Fibroblast of the aortic adventitia (primary cell): ENCODE measurements around the gene DOCK2. TPM values are rescaled to one million over a fixed set of nuclear protein-coding genes. Genes with fewer than 3 reads are reported as not detected.
A peak's percentile ranks its signal among the peaks of the same experiment; 100 is the strongest.

Experiments
- DNase-seq: peaks from one replicate; pipeline ENCODE4 v3.0.0-alpha.2; 2010; ENCODE audit warnings: low read depth
- H3K4me3 ChIP-seq: 2 replicates; pipeline ENCODE4 v1.5.1; 2011; ENCODE audit warnings: low read depth, mild to moderate bottlenecking, control low read depth, low read length, moderate library complexity
- CTCF ChIP-seq: IDR thresholded peaks from 2 replicates; pipeline ENCODE4 v1.5.1; 2011; ENCODE audit warnings: mild to moderate bottlenecking, low read length, control low read depth, inconsistent platforms; ENCODE audit not compliant: insufficient read depth
- total RNA-seq: library from RNA; depleted of rRNA; stranded (reverse); fragments of >200 nt; gene quantifications from 2 replicates; pipeline ENCODE4 v1.2.3, GENCODE V29; 2012; ENCODE audit warnings: low replicate concordance

Gene DOCK2
- total RNA-seq, 1 donor: 4.6 TPM

DNA sequence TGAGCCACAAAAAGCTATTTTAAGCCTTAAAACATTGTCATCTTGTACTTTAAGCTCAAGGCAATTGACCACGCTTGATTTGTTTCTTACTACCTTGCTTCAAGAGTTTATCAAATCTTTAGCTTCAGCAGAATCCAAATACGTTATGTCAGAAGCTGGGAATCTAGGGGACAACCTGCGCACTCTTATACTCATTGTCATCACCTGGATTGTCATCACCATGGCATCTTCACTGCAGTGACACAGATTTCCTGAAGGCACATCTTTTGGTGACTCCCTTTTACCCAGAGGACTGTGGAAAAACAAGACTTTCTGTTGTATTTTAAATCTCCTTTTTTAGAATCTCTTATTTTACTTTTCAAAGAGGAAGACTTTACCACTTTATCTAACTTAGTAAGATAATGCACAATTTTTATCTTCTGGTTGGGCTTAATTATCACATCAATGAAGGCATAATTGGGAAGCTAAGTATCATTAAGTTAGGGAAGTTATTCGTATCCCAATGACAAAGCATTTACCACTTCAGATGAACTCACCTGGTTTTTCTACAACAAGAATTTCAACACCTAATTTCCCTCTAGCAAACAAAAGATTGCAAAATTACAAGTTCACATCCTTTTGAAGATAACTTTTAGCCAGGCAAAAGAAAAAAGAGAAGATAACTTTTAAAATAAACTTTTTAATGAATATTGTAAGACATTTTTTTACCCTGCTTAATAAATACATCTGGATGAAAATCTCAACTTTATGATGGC, 162.0 kb downstream of the DOCK2 start:
- no peak for TF ChIP-seq CTCF
- no peak for DNase-seq
- no peak overlapping the region for H3K4me3 ChIP-seq

DNA sequence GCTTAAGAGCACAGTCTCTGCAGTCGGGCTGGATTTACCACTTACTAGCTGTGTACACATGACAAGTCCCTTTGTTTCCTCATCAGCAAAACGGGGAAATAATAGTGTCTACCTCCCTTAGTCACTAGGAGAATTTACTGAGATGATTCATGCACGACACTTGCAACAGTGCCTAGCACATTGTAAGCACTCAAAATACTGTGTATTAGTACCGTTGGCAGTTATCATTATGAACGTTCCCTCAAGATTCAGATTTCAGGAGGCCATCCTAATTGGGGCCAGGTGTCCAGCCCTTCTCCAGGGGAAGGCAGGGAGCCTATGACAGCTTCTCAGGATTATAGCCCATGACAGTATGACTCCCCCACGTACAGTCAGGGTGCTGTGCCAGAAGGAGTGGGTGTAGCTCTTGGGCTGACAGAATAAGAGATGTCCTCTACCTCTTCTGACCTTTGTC, 164.3 kb downstream of the DOCK2 start:
- no peak overlapping the region for H3K4me3 ChIP-seq
- no peak for TF ChIP-seq CTCF
- DNase-seq: peak; percentile 68

GRCh38 chr5:169801781-169802180, 164.7 kb downstream of the DOCK2 start:
- no peak for TF ChIP-seq CTCF
- H3K4me3 ChIP-seq: no peak overlapping the region
- peak; percentile 37 for DNase-seq

DNA sequence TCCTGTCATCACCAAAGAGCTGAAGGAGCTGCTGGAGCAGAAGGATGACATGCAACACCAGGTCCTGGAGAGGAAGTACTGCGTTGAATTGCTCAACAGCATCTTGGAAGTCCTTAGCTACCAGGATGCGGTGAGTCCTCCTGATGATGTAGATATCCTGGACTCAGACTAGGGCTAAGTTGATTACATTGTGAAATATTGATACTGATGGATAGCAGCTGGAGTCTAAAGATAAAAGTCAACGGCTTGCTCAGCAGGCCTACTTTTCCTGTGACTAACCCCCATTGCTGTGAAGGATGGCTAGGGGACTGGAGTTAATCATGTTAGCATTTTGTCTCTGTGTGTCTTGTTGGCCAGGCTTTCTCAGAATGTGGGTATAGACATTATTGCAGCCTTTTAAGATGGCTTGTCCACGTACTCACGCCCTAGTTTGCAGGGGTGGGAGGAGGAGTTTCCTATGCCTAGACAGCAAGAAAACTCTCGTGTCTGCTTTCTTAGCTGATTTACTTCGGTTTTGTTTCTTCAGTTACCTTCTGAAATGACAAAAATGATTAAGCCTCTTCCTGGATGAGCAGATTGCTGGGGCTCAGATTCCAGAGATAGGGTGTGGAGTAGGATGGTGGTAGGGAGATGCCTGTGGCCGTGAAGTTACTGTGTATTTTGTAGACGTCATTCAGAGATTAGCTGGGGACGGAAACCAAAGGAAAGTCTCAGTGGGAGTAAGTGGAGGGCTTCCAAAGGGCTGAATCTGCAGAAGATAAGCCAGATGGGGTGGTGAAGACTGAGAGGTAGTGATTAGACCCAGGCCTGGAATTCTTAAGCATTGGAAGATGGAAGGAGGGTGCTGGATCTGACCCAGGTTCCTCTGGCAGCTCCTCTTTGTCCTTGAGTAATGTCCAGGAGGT, 166.3 kb downstream of the DOCK2 start:
- peak; percentile 100 for DNase-seq
- H3K4me3 ChIP-seq: peak overlapping the region; percentile 11
- TF ChIP-seq CTCF: no peak

DNA sequence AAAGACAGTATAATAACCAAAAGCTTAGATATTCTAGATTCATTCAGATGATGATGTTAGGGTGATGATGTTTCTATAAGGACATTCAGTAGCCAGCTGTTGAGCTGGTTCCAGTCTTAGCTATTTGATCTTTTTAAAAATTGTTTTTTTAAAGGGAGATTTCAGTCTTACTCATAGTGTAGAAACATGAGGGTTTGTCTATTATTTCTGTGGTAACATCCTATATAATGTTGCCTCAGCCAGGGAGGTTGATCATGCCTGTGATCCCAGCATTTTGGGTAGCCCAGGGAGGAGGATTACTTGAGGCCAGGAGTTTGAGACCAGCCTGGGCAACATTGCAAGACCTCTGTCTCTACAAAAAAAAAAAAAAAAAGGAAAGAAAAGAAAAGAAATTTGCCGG, 167.8 kb downstream of the DOCK2 start:
- peak; percentile 73 for DNase-seq
- no peak for TF ChIP-seq CTCF

DNA sequence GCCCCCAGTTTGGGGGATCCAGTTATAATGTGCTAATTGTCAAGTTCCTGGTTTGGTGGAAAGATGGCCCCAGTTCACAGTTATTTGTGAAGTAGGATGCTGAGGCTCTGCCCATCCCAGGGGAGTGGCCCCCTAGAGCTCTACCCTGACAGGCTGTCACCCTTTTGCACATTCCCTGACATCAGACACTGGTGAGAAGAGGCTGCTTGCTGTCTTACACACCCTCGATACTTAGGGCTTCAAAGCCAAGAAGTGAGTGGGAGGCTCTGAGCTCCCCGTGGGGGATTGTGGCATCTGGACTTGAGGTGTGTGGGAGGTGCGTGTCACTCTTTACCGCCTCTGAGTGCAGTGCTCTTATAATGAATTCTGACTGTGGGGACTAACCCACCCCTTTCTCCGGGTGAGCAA, 168.5 kb downstream of the DOCK2 start:
- peak; percentile 39 for DNase-seq
- TF ChIP-seq CTCF: no peak
- H3K4me3 ChIP-seq: no peak overlapping the region

More for the DNA sequence above, 167.8 kb downstream of the DOCK2 start:
- H3K4me3 ChIP-seq: no peak overlapping the region
